Right lobe of liver (tissue), 6 donors: ENCODE data around the gene INPP4B. TPM values are rescaled to one million over a fixed set of nuclear protein-coding genes. Genes with fewer than 3 reads are reported as not detected.

ENCODE experiments used
- ATAC-seq, 4 donors: fragments of 200-7000 bp; cut with Tn5 transposase; one replicate each; pipeline ENCODE4 v1.9.1; 2020; ENCODE audit warnings: mild to moderate bottlenecking in 4 of 4, moderate library complexity in 4 of 4
- DNase-seq, 3 donors: peaks; one replicate each; pipeline ENCODE4 v3.0.0-alpha.2; 2020
- H3K27ac ChIP-seq, 3 donors: fragments of 200-600 bp; one replicate each; pipeline ENCODE4 v1.8.0; 2022
- H3K27me3 ChIP-seq, 2 donors: fragments of 200-600 bp; one replicate each; pipeline ENCODE4 v1.8.0; 2022
- H3K36me3 ChIP-seq, 4 donors: fragments of 200-600 bp; sonication (generic) in 1 of 4; one replicate each; pipeline versions ENCODE4 v1.5.1 to v1.8.0; 2017 to 2022; ENCODE audit warnings: control low read depth in 1 of 4
- H3K4me1 ChIP-seq, 4 donors: fragments of 200-600 bp; sonication (generic) in 1 of 4; one replicate each; pipeline versions ENCODE4 v1.5.1 to v1.8.0; 2017 to 2022; ENCODE audit warnings: control low read depth in 1 of 4
- H3K4me3 ChIP-seq, 3 donors: fragments of 200-600 bp; one replicate each; pipeline ENCODE4 v1.8.0; 2022
- H3K9me3 ChIP-seq, 4 donors: fragments of 200-600 bp; sonication (generic) in 1 of 4; one replicate each; pipeline versions ENCODE4 v1.5.1 to v1.8.0; 2017 to 2022; ENCODE audit warnings: control low read depth in 1 of 4
- CTCF ChIP-seq, 4 donors: fragments of 200-600 bp in 3 of 4; fragments of 450-650 bp in 1 of 4; IDR thresholded peaks; one replicate each; pipeline versions ENCODE4 v1.5.1 to v1.8.0; 2016 to 2022; ENCODE audit warnings: antibody characterized with exemption in 4 of 4, mild to moderate bottlenecking in 2 of 4
- POLR2A ChIP-seq: fragments of 450-650 bp; IDR thresholded peaks from one replicate; pipeline ENCODE4 v1.6.1; 2017; ENCODE audit warnings: antibody characterized with exemption, mild to moderate bottlenecking
- WGBS: methylation state at CpG from one replicate; pipeline ENCODE4 v1.1.6; 2018; ENCODE audit warnings: low coverage, low lambda C conversion rate; ENCODE audit not compliant: insufficient coverage; ENCODE audit errors: missing lambda C conversion rate; 5-methylcytosine and 5-hydroxymethylcytosine counted together
- intact Hi-C, 2 donors: fragments of 100-400 bp; cut with DNase I; formaldehyde crosslinking; loops; one replicate each; pipeline versions ENCODE4 v1.11.2 to v1.14.1; 2022
- total RNA-seq, 6 experiments: library from RNA; depleted of rRNA in 2 of 6; stranded (reverse); fragments of >200 nt in 2 of 6; fragmentation: NEBNext Ultra II Directional in 3 of 6; extraction: Animal tissue kit (Norgen Biotek cat#: 25700) in 3 of 6; gene quantifications; one replicate each; pipeline versions ENCODE4 v1.1.0 to v1.2.4, GENCODE V29; 2016 to 2023
- donor health status: DM: no; HTN: yes; CAD: no.
- donor health status: DM: no; HTN: no; CAD: no.
- donor health status: DM: no; HTN: no; CAD: no.
- donor health status: DM: no; HTN: yes; CAD: no.
- donor health status: DM: no; HTN: yes; CAD: no.

Gene INPP4B
- total RNA-seq, 6 experiments from 2014 or later, result 0.73 to 5.0 (median 1.6) TPM

- DNase-seq (no peak), ATAC-seq (no peak)
- Histone ChIP-seq H3K27me3 (no peaks in the 10 kb centered on the region), H3K9me3 (no peaks in the 10 kb centered on the region), H3K4me1 (no peaks in the 10 kb centered on the region), H3K4me3 (no peak overlapping the region), H3K27ac (no peak overlapping the region), H3K36me3 (no peaks in the 10 kb centered on the region)
- intact Hi-C loops, result no loop called here
- TF ChIP-seq POLR2A (no peak), CTCF (IDR thresholded peaks at IDR 0.05) (no peak)
- 62% methylated on average over 2 of the region's 2 CpGs for WGBS
Measured at GRCh38 chr4:142631836-142632235, 214.3 kb downstream of the INPP4B start.

- no peak overlapping the region for H3K4me3 ChIP-seq
- intact Hi-C loops, result no loop called here
- H3K36me3 ChIP-seq, result no peaks in the 10 kb centered on the region
- H3K27ac ChIP-seq, result no peak overlapping the region
- no peaks in the 10 kb centered on the region for H3K9me3 ChIP-seq
- DNase-seq (no peak), ATAC-seq (peak in 1 of 4 donors; percentile 31)
- TF ChIP-seq CTCF (IDR thresholded peaks at IDR 0.05), result no peak
- no peak for TF ChIP-seq POLR2A
- no peaks in the 10 kb centered on the region for H3K27me3 ChIP-seq
- H3K4me1 ChIP-seq, result no peaks in the 10 kb centered on the region
- WGBS, result 60% methylated on average over 2 of the region's 2 CpGs
Measured at GRCh38 chr4:142615324-142615665, 230.8 kb downstream of the INPP4B start.

GRCh38 chr4:142614621-142615323 is 231.3 kb downstream of the INPP4B start:
- H3K27me3 ChIP-seq, result no peaks in the 10 kb centered on the region
- no peak for ATAC-seq
- no peak for TF ChIP-seq CTCF (IDR thresholded peaks at IDR 0.05)
- no peak for TF ChIP-seq POLR2A
- no peak overlapping the region for H3K27ac ChIP-seq
- H3K4me1 ChIP-seq, result no peaks in the 10 kb centered on the region
- no peak for DNase-seq
- 76% methylated on average over 2 of the region's 2 CpGs for WGBS
- no peak overlapping the region for H3K4me3 ChIP-seq
- intact Hi-C loops, result no loop called here
- H3K9me3 ChIP-seq, result no peaks in the 10 kb centered on the region
- no peaks in the 10 kb centered on the region for H3K36me3 ChIP-seq

GRCh38 chr4:142607976-142608375 is 238.1 kb downstream of the INPP4B start:
- no peak for ATAC-seq
- H3K27ac ChIP-seq, result no peak overlapping the region
- WGBS, result 92% methylated on average over 1 of the region's 1 CpG

More at GRCh38 chr4:142607976-142608375, 238.1 kb downstream of the INPP4B start:
- no peaks in the 10 kb centered on the region for H3K9me3 ChIP-seq
- no peak for DNase-seq
- TF ChIP-seq POLR2A (no peak), CTCF (IDR thresholded peaks at IDR 0.05) (no peak)
- intact Hi-C loops, result no loop called here
- no peaks in the 10 kb centered on the region for H3K4me1 ChIP-seq
- no peaks in the 10 kb centered on the region for H3K27me3 ChIP-seq
- no peak overlapping the region for H3K4me3 ChIP-seq
- no peaks in the 10 kb centered on the region for H3K36me3 ChIP-seq
